ENCODE results near the gene AGTPBP1.

AGTPBP1 gene

DNA sequence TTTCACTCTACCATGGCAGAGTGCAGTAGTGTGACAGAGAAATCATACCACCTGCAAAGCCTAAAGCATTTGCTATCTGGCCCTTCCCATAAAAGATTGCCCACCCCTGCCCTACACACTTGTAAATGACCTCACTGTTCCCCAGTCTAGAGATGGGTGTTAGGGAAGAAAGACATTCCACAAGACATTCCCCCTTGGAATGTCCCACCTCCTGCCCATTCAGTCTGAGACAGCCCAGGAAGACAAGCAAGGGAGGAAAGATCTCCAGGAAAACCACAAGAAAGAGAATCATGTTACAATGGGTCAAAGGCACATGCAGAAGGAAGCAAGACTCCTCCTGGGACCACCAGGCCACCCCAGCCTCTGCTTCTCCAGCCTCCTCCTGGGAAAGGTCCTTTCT lies 230.0 kb downstream of the AGTPBP1 start:
- FAIRE-seq (no peak), DNase-seq (ENCODE audit: insufficient read length, low spot score) (no peak)

DNA sequence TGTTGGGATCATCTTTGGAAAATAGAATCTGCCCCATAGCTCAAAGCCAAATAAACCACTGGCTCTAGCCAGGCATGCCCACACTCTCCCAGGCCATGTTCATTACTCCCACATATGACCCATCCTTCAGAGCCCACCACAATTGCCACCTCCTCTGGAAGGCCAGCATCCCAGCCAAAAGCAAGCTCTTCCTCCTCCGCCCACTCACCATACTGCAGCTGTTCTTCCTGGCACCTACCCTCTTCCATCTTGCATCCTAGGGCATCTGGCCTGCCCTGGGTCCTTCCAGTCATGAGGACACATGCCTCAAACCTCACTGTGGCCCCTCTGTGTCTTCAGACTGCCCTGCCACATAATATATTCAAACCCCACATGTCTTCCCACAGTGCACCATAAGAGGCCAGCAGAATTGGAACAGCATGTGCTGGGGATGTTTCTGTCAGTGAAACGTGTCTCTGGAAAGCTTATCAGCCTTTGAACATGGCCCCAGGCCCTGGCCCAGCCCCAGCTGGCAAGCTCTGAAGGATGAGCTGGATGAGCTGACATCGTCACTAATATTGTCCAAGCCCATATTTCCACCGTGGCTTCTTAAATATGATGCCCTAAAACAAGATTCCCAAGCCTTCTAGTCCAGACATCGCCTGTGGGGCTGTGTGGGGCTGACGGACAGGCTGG lies 230.8 kb downstream of the AGTPBP1 start:
- DNase-seq (ENCODE audit: insufficient read length, low spot score) (no peak), FAIRE-seq (no peak)

DNA sequence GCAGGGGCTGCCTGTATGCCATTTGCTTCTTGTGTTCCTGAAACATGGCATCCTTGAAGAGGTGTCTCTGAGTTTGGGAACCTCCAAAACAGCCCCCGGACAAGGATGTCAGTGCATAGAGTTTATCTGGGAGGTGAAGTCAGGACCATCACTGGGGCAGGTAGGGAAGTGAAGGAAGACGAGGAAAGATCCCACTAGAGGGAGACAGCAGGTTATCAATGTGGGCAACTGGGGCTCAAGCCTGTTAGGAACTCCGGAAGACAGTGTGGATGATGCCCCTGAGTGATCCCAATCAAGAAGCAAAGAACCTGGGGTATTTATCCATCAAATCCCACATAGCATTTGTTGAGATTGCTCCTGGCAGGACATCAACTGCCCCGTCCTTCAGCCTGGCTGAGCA lies 233.1 kb downstream of the AGTPBP1 start:
- DNase-seq (ENCODE audit: insufficient read length, low spot score) (no peak), FAIRE-seq (no peak)

DNA sequence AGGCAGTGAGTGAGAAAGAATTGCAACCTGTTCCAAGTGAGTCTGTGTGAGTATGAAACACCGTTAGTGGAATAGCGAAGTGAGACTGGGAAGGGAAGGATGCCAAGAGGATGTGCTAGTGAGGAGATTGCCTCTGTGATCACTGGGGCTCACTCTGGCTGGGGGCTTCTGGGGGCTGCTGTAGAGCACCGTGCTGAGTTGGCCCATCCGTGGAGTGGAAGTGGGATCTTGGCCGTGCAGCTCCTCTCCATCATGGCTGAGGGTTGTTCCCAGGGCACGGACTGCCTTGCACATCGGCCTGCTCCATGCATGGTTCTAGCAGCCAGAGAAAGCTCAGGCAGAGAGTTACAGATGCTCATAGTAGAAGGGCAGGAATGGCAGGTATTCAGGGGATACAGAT lies 236.1 kb downstream of the AGTPBP1 start:
- FAIRE-seq (no peak), DNase-seq (ENCODE audit: insufficient read length, low spot score) (no peak)

DNA sequence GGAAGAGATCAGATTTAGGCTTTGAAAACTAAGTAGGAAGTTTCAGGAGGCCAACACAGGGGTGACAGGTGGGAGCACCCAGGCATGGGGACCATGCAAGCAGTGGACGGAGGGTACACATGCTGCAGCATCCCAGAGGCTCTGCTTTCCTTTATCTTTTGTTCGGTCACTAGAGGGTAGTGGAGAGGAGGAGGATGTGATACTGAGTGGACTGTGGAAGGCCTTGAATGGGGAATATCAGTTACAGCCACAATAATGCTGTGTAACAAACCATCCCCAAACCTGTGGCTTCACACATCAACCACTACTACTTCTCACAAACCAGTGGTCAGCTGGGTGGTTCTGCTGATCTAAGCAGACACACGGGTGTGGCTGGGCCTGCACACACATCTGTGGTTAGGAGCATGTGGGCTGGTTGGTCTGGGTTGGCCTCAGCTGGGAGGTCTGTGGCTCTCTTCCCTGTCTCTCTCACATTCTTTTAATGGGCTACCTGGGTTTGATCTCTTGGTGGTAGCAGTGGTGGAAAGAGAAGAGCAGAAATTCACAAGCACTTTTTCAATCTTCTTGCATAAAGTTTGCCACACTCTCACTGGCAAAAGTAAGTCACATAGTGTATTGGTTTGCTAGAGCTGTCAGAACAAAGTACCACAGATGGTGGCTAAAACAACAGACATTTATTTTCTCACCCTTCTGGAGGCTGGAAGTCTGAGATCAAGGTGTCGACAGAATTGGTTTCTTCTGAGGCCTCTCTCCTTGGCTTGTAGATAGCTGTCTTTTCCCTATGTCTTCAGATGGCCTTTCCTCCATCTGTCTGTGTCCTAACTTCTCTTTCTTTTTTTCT lies 238.7 kb downstream of the AGTPBP1 start:
- FAIRE-seq = no peak
- DNase-seq (ENCODE audit: insufficient read length, low spot score) = no peak

DNA sequence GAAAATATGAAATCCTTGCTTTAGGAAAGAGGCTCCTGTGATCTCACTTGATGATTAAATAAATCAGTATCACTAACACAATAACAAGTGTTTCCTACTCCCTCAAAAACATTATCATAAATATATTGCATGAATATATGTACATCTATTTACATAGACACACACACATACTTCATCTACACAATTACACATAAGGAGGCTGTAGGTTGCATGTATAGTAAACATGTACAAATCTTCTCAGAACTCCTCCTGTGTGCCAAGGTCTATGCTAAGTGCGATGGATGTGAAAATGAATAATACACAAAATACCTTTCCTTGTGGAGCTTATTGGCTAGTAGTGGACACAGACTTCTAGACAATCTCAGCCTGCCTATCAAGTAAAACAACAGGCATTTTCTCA lies 239.9 kb downstream of the AGTPBP1 start:
- no peak for DNase-seq (ENCODE audit: insufficient read length, low spot score)
- FAIRE-seq = no peak

DNA sequence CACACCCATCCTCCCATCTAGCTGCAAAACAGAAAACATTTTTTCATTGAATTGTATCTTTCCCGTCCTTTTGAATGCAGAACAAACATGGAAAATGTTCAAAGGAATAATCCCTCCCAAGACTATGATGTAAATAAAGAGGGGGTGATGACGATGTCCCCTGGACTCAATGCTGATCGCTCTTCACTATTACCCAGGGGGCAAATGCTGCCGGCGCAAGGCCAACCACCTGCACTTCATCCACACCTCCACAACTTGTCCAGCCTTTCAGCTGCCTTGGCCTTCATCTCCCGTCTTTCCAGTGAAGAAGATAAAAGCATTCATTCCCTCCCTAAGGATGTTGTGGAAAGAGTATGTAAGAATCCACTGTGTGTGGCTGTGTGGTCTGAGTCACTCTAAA lies 240.3 kb downstream of the AGTPBP1 start:
- DNase-seq (ENCODE audit: insufficient read length, low spot score) (no peak), FAIRE-seq (no peak)
